H1 (cell line): Measurements from ENCODE around the gene CFAP97D2. TPM values are rescaled to one million over a fixed set of nuclear protein-coding genes. Genes with fewer than 3 reads are reported as not detected.

Experiments
- CTCF ChIA-PET: fragments of 300-600 bp; sonication (Branson Sonifier 250); formaldehyde crosslinking; loops from one replicate; lab custom pipeline; 2021; ENCODE audit not compliant: partially characterized antibody; lab: Charles Lee
- POLR2A ChIA-PET: fragments of 300-600 bp; sonication (Branson Sonifier 250); formaldehyde crosslinking; loops from one replicate; lab custom pipeline; 2021; ENCODE audit warnings: inconsistent platforms; ENCODE audit not compliant: partially characterized antibody; lab: Charles Lee
- DNase-seq, 2 experiments: peaks; one replicate each; pipeline versions ENCODE4 v3.0.0 to v3.0.0-alpha.2; 2010 to 2022; ENCODE audit warnings: low spot score in 2 of 2, low read depth in 1 of 2, mixed read lengths in 1 of 2
- FAIRE-seq: peaks from 2 replicates; lab custom pipeline; 2011; peaks lifted over from hg19 to GRCh38; lab: Jason Lieb, UNC
- H2AFZ ChIP-seq: 2 replicates; pipeline ENCODE4 v1.8.1; 2012; ENCODE audit warnings: low read length, inconsistent platforms
- H2AK5ac ChIP-seq: 2 replicates; pipeline ENCODE4 v1.6.1; 2013; ENCODE audit warnings: low read depth, low read length
- H2BK120ac ChIP-seq: replicated peaks from 2 replicates; pipeline ENCODE3; 2013; ENCODE audit warnings: low read depth, low read length, inconsistent platforms
- H2BK12ac ChIP-seq: 2 replicates; pipeline ENCODE4 v1.6.1; 2013; ENCODE audit warnings: low read depth, low read length
- H2BK15ac ChIP-seq: 2 replicates; pipeline ENCODE4 v1.6.1; 2013; ENCODE audit warnings: low read length
- H2BK20ac ChIP-seq: 2 replicates; pipeline ENCODE4 v1.6.1; 2013; ENCODE audit warnings: low read length
- H2BK5ac ChIP-seq: 2 replicates; pipeline ENCODE4 v1.6.1; 2013; ENCODE audit warnings: low read depth, low read length
- H3K14ac ChIP-seq: 2 replicates; pipeline ENCODE4 v1.6.1; 2013; ENCODE audit warnings: inconsistent platforms; ENCODE audit not compliant: insufficient read length
- H3K18ac ChIP-seq: 2 replicates; pipeline ENCODE4 v1.6.1; 2013; ENCODE audit warnings: low read length; ENCODE audit errors: extremely low read depth
- H3K23ac ChIP-seq: 2 replicates; pipeline ENCODE4 v1.6.1; 2013; ENCODE audit warnings: inconsistent platforms; ENCODE audit not compliant: insufficient read length
- H3K23me2 ChIP-seq: 2 replicates; pipeline ENCODE4 v1.6.1; 2013; ENCODE audit warnings: low read depth, low read length
- H3K27ac ChIP-seq: 2 replicates; pipeline ENCODE4 v1.6.1; 2011; ENCODE audit warnings: low read depth, low read length, inconsistent platforms
- H3K27me3 ChIP-seq, 4 experiments: replicated peaks in 1 of 4; 1 replicate in 1 of 4; 2 replicates in 3 of 4; pipeline versions ENCODE4 v1.6.1 to v1.8.1; 2011 to 2013; ENCODE audit warnings: low read length in 3 of 4, mild to moderate bottlenecking in 3 of 4, inconsistent platforms in 2 of 4, mixed read lengths in 2 of 4, moderate library complexity in 1 of 4; ENCODE audit not compliant: control insufficient read depth in 3 of 4, insufficient read depth in 3 of 4; ENCODE audit errors: extremely low read depth in 1 of 4
- H3K36me3 ChIP-seq, 4 experiments: 2 replicates each; pipeline versions ENCODE4 v1.6.1 to v1.8.1; 2011 to 2013; ENCODE audit warnings: mild to moderate bottlenecking in 4 of 4, low read length in 3 of 4, moderate library complexity in 2 of 4, control low read depth in 1 of 4, inconsistent platforms in 1 of 4; ENCODE audit not compliant: insufficient read depth in 4 of 4, control insufficient read depth in 2 of 4
- H3K4ac ChIP-seq: replicated peaks from 2 replicates; pipeline ENCODE3; 2013; ENCODE audit warnings: low read length, low read depth, mixed read lengths, inconsistent platforms; ENCODE audit not compliant: insufficient read length
- H3K4me1 ChIP-seq, 4 experiments: replicated peaks in 1 of 4; 1 replicate in 1 of 4; 2 replicates in 3 of 4; pipeline versions ENCODE4 v1.6.1 to v1.8.1; 2011 to 2013; ENCODE audit warnings: low read length in 3 of 4, inconsistent platforms in 2 of 4, mixed read lengths in 1 of 4; ENCODE audit not compliant: insufficient read depth in 4 of 4, control insufficient read depth in 3 of 4
- H3K4me2 ChIP-seq, 2 experiments: 2 replicates each; pipeline versions ENCODE4 v1.6.1 to v1.8.1; 2011 to 2013; ENCODE audit warnings: low read depth in 2 of 2, low read length in 2 of 2, control low read depth in 1 of 2, inconsistent platforms in 1 of 2, mild to moderate bottlenecking in 1 of 2; ENCODE audit not compliant: insufficient read depth in 1 of 2
- H3K4me3 ChIP-seq, 4 experiments: fragments of 200-600, 300-600 bp in 1 of 4; sonication (generic), shearing (Covaris generic), sonication (Bioruptor Twin) in 1 of 4; 2 replicates each; pipeline versions ENCODE4 v1.5.1 to v1.8.1; 2011 to 2016; ENCODE audit warnings: low read length in 4 of 4, low read depth in 3 of 4, control low read depth in 2 of 4, inconsistent platforms in 2 of 4, mild to moderate bottlenecking in 2 of 4, mixed read lengths in 1 of 4, moderate library complexity in 1 of 4; ENCODE audit not compliant: insufficient read depth in 2 of 4; ENCODE audit errors: extremely low read depth in 1 of 4
- H3K56ac ChIP-seq: replicated peaks from 2 replicates; pipeline ENCODE3; 2013; ENCODE audit warnings: low read depth, mild to moderate bottlenecking, mixed read lengths, low read length, inconsistent platforms; ENCODE audit not compliant: insufficient read length
- H3K79me1 ChIP-seq: 2 replicates; pipeline ENCODE4 v1.6.1; 2013; ENCODE audit warnings: low read depth, low read length, control low read depth
- H3K79me2 ChIP-seq, 2 experiments: 2 replicates each; pipeline versions ENCODE4 v1.6.1 to v1.8.1; 2012 to 2013; ENCODE audit warnings: low read length in 2 of 2, mild to moderate bottlenecking in 2 of 2, inconsistent platforms in 1 of 2; ENCODE audit not compliant: insufficient read depth in 2 of 2, control insufficient read depth in 1 of 2
- H3K9ac ChIP-seq, 4 experiments: replicated peaks in 1 of 4; 1 replicate in 1 of 4; 2 replicates in 3 of 4; pipeline versions ENCODE4 v1.6.1 to v1.8.1; 2011 to 2013; ENCODE audit warnings: low read depth in 3 of 4, low read length in 3 of 4, control low read depth in 2 of 4, mild to moderate bottlenecking in 2 of 4, moderate library complexity in 2 of 4, inconsistent platforms in 1 of 4; ENCODE audit errors: extremely low read depth in 1 of 4
- H3K9me3 ChIP-seq, 2 experiments: 2 replicates each; pipeline versions ENCODE4 v1.6.1 to v1.8.1; 2012 to 2013; ENCODE audit warnings: mild to moderate bottlenecking in 2 of 2, moderate library complexity in 2 of 2, control low read depth in 1 of 2, inconsistent platforms in 1 of 2, low read depth in 1 of 2, low read length in 1 of 2, mixed read lengths in 1 of 2; ENCODE audit not compliant: insufficient read depth in 2 of 2
- H4K20me1 ChIP-seq, 2 experiments: replicated peaks in 1 of 2; 2 replicates each; pipeline versions ENCODE3 to v1.8.1; 2011 to 2013; ENCODE audit warnings: inconsistent platforms in 2 of 2, low read length in 2 of 2, mild to moderate bottlenecking in 1 of 2; ENCODE audit not compliant: insufficient read depth in 2 of 2, control insufficient read depth in 1 of 2
- H4K5ac ChIP-seq: 2 replicates; pipeline ENCODE4 v1.6.1; 2013; ENCODE audit warnings: low read length, low read depth, mixed read lengths, inconsistent platforms; ENCODE audit not compliant: insufficient read length
- H4K8ac ChIP-seq: 2 replicates; pipeline ENCODE4 v1.8.0; 2013; ENCODE audit warnings: mild to moderate bottlenecking, moderate library complexity, low read length, inconsistent platforms; ENCODE audit not compliant: insufficient read depth; ENCODE audit errors: extremely low read depth
- H4K91ac ChIP-seq: replicated peaks from 2 replicates; pipeline ENCODE3; 2013; ENCODE audit warnings: low read length, mixed read lengths, inconsistent platforms; ENCODE audit not compliant: insufficient read length
- BRCA1 ChIP-seq: IDR thresholded peaks from 2 replicates; pipeline ENCODE4 v1.6.1; 2012; ENCODE audit warnings: low read depth, low read length, improper control_type of control experiment
- CBX8 ChIP-seq: fragments of 300-800, 300-1000 bp; sonication (generic); IDR thresholded peaks from 2 replicates; pipeline ENCODE4 v1.7.1; 2016; ENCODE audit warnings: low read depth, low read length, borderline replicate concordance
- CREB1 ChIP-seq: IDR thresholded peaks from 2 replicates; pipeline ENCODE4 v1.6.1; 2012; ENCODE audit warnings: inconsistent platforms
- CTBP2 ChIP-seq: IDR thresholded peaks from 2 replicates; pipeline ENCODE4 v1.7.0; 2011; ENCODE audit warnings: borderline replicate concordance, mild to moderate bottlenecking, moderate library complexity, mixed read lengths, low read length; ENCODE audit not compliant: insufficient read depth, insufficient read length
- HDAC2 ChIP-seq, 2 experiments: fragments of 300-600 bp in 1 of 2; sonication (generic) in 1 of 2; IDR thresholded peaks; 2 replicates each; pipeline ENCODE4 v1.6.1; 2011 to 2012; ENCODE audit warnings: low read depth in 2 of 2, low read length in 2 of 2, mild to moderate bottlenecking in 2 of 2, moderate library complexity in 2 of 2, borderline replicate concordance in 1 of 2, inconsistent platforms in 1 of 2
- HDAC6 ChIP-seq: IDR thresholded peaks from one replicate; pipeline ENCODE4 v1.7.1; 2012; ENCODE audit warnings: low read depth, mild to moderate bottlenecking, inconsistent platforms, low read length, moderate library complexity
- JUN ChIP-seq: IDR thresholded peaks from 2 replicates; pipeline ENCODE4 v1.6.1; 2011; ENCODE audit warnings: low read depth, mild to moderate bottlenecking, improper control_type of control experiment, low read length
- MAFK ChIP-seq: IDR thresholded peaks from 2 replicates; pipeline ENCODE4 v1.6.1; 2012; ENCODE audit warnings: low read depth, mild to moderate bottlenecking, improper control_type of control experiment, low read length
- RAD21 ChIP-seq, 2 experiments: IDR thresholded peaks in 1 of 2; conservative IDR thresholded peaks in 1 of 2; 2 replicates each; pipeline ENCODE4 v1.6.1; 2011; ENCODE audit warnings: low read depth in 2 of 2, low read length in 2 of 2, improper control_type of control experiment in 1 of 2, inconsistent platforms in 1 of 2, mild to moderate bottlenecking in 1 of 2, moderate library complexity in 1 of 2
- RXRA ChIP-seq: IDR thresholded peaks from 2 replicates; pipeline ENCODE4 v1.6.1; 2011; ENCODE audit warnings: low read depth, mild to moderate bottlenecking, low read length, moderate library complexity; ENCODE audit not compliant: insufficient read depth
- SAP30 ChIP-seq: fragments of 300-600 bp; sonication (generic); IDR thresholded peaks from 2 replicates; pipeline ENCODE4 v1.7.1; 2012; ENCODE audit warnings: low read length, moderate library complexity, mild to moderate bottlenecking, inconsistent platforms; ENCODE audit not compliant: insufficient read depth, insufficient replicate concordance
- SIX5 ChIP-seq: IDR thresholded peaks from 2 replicates; pipeline ENCODE4 v1.6.1; 2011; ENCODE audit warnings: mild to moderate bottlenecking, low read depth, low read length
- SRF ChIP-seq: IDR thresholded peaks from 2 replicates; pipeline ENCODE4 v1.6.1; 2011; ENCODE audit warnings: mild to moderate bottlenecking, low read depth, low read length, moderate library complexity
- ZNF274 ChIP-seq: IDR thresholded peaks from 2 replicates; pipeline ENCODE4 v1.7.0; 2012; ENCODE audit warnings: low read length, borderline replicate concordance; ENCODE audit errors: extremely low read depth
- WGBS, 2 experiments: shearing (Covaris generic) in 1 of 2; methylation state at CpG; one replicate each; pipeline versions ENCODE4 v1.1.6 to v1.1.7; 2013 to 2015; ENCODE audit warnings: low lambda C conversion rate in 2 of 2, mixed read lengths in 2 of 2, inconsistent platforms in 1 of 2, low coverage in 1 of 2, missing lambda C conversion rate in 1 of 2; ENCODE audit not compliant: insufficient replicate concordance in 2 of 2, insufficient coverage in 1 of 2, insufficient read length in 1 of 2; ENCODE audit errors: extremely low coverage in 1 of 2, missing lambda C conversion rate in 1 of 2; 5-methylcytosine and 5-hydroxymethylcytosine counted together
- polyA plus RNA-seq, 7 experiments: library from polyadenylated mRNA; depleted of rRNA in 3 of 7; stranded (reverse) in 5 of 7; unstranded in 2 of 7; fragments of >200 nt in 5 of 7; fragments of 200-250 nt in 2 of 7; gene quantifications; 1 replicate in 5 of 7; 2 replicates in 1 of 7; 4 replicates in 1 of 7; pipeline versions ENCODE4 v1.2.1 to v1.2.3, GENCODE V29; 2011 to 2013; ENCODE audit warnings: missing spikeins in 2 of 7, mixed read lengths in 2 of 7
- total RNA-seq: library from RNA; stranded (reverse); fragmentation: NEBNext Ultra II Directional; extraction: Animal tissue kit (Norgen Biotek cat#: 25700); gene quantifications from 2 replicates; pipeline ENCODE4 v1.2.1, GENCODE V29; 2021

CFAP97D2 gene
- total and polyA plus RNA-seq, 2 of the 8 experiments (the other 6 are each of a cell fraction or from before 2014, with no cell fraction given), result not detected

DNA sequence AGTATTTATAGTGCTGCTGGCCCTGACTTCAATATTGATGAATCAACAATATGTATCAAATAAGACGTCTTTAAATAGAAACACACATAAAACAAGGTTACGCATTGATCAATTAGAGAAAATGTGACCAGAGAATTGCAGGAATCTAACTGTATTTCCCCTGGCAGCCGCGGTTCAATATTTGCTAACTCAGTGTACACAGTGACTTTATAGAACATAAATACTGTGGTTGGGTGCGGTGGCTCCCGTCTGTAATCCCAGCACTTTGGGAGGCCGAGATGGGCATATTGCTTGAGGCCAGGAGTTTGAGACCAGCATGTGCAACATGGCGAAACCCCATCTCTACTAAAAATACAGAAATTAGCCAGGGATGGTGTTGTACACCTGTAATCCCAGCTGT lies 79.5 kb downstream of the CFAP97D2 start:
- Histone ChIP-seq H4K20me1 (peaks cover 2 to 9% of the 10 kb centered on the region in 2 experiments), H3K4me3 (no peak overlapping the region), H3K36me3 (peaks cover 24 to 86% (median 52%) of the 10 kb centered on the region in 4 experiments), H2AFZ (no peak overlapping the region), H2BK5ac (no peak overlapping the region), H4K5ac (no peak overlapping the region), H4K8ac (no peak overlapping the region), H3K4me1 (peaks cover 0 to 8% (median 2%) of the 10 kb centered on the region in 4 experiments; a peak in 2 of 7 replicates), H3K79me2 (no peaks in the 10 kb centered on the region), H3K14ac (no peak overlapping the region), H2BK20ac (no peak overlapping the region), H2BK120ac (no peak overlapping the region), H3K27ac (no peak overlapping the region), H3K79me1 (no peaks in the 10 kb centered on the region), H3K4me2 (no peak overlapping the region), H3K9me3 (no peaks in the 10 kb centered on the region), H2BK12ac (no peak overlapping the region), H3K27me3 (no peaks in the 10 kb centered on the region), H3K9ac (no peak overlapping the region), H2BK15ac (no peak overlapping the region), H3K18ac (no peak overlapping the region), H4K91ac (no peak overlapping the region), H3K23ac (no peak overlapping the region), H3K4ac (no peak overlapping the region), H2AK5ac (no peak overlapping the region), H3K56ac (no peak overlapping the region), H3K23me2 (no peaks in the 10 kb centered on the region)
- FAIRE-seq, result no peak
- CTCF ChIA-PET, result interaction anchor here (0.7 kb wide), 1 partner anchor 12 kb away, joined by 3 read pairs; no protein-coding TSS in a partner anchor
- no peak for DNase-seq
- WGBS, 2 experiments, result 88% methylated on average over 8 of the region's 8 CpGs; no CpG with 5 or more reads in 1 of the 2 experiments
- POLR2A ChIA-PET, result interaction anchor here (1.0 to 7.5 kb wide), 5 partner anchors 9 to 22 kb away, joined by 3 to 44 read pairs (median 15); partner anchors contain the start of gene UPF3A
- TF ChIP-seq RAD21 (IDR thresholded peaks at IDR 0.05 in 1 of 2, conservative IDR thresholded peaks at IDR 0.05 in 1 of 2; ENCODE audit: low read depth in 2 of 2, low read length in 2 of 2), result no peak
- TF ChIP-seq SIX5, result no peak
- TF ChIP-seq CREB1, result no peak
- no peak for TF ChIP-seq JUN
- TF ChIP-seq BRCA1, result no peak
- TF ChIP-seq CBX8, result no peak
- no peak for TF ChIP-seq HDAC2 (IDR thresholded peaks at IDR 0.05; ENCODE audit: borderline replicate concordance in 1 of 2, low read depth in 2 of 2, low read length in 2 of 2)
- no peak for TF ChIP-seq MAFK
- no peak for TF ChIP-seq CTBP2
- no peak for TF ChIP-seq ZNF274
- TF ChIP-seq RXRA, result no peak
- TF ChIP-seq HDAC6, result no peak
- TF ChIP-seq SAP30, result no peak
- no peak for TF ChIP-seq SRF
